T-helper 1 cell treated with Interleukin-12 subunit alpha and Interleukin-12 subunit beta and Interleukin-4 antibody, amounts not matched to agents 30 μg/mL and 1 μg/mL, for 36 hours (primary cell): ENCODE results near the gene CLIP1.
A peak's percentile ranks its signal among the peaks of the same experiment; 100 is the strongest.
"Not testable (repeated sequence)": the region's sequence is repeated elsewhere in the genome, so short reads cannot be mapped to it uniquely, and the experiment has no call there.

Experiments
- H3K27ac Mint-ChIP-seq: one replicate; pipeline ENCODE4 v1.8.0; 2021; ENCODE audit warnings: mild to moderate bottlenecking, mixed read lengths
- H3K27me3 Mint-ChIP-seq: one replicate; pipeline ENCODE4 v1.8.0; 2021; ENCODE audit warnings: low read depth, mixed read lengths
- H3K36me3 Mint-ChIP-seq: one replicate; pipeline ENCODE4 v1.8.0; 2021; ENCODE audit warnings: low read depth, mixed read lengths
- H3K4me1 Mint-ChIP-seq: one replicate; pipeline ENCODE4 v1.8.0; 2021; ENCODE audit warnings: low read depth, mixed read lengths
- H3K4me3 Mint-ChIP-seq: one replicate; pipeline ENCODE4 v1.8.0; 2021; ENCODE audit warnings: mild to moderate bottlenecking, moderate library complexity, mixed read lengths
- H3K9me3 Mint-ChIP-seq: one replicate; pipeline ENCODE4 v1.8.0; 2021; ENCODE audit warnings: mixed read lengths

Gene CLIP1

DNA sequence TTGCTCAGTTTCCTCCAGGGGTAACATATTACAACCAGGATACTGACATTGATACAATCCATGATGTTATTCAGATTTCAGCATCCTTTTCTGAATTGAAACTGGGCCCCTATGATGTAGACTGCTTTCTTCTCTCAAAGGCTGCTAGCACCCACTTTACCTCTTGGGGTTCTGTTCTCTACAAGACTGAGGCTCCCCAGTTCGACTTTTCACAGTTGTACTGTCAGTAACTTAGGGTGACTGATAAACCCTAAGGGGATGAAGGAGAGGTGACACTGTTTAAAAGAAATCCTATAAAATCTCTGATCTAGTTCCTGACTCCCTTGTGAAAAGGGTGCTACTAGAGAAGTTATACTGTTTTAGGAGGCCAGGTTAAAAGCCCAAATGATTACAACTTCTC lies 157.0 kb downstream of the CLIP1 start:
- H3K4me3 Mint-ChIP-seq, result peak overlapping the region; percentile 94
- H3K27ac Mint-ChIP-seq, result peak overlapping the region; percentile 99
- H3K27me3 Mint-ChIP-seq, result peaks cover 7% of the 10 kb centered on the region
- H3K9me3 Mint-ChIP-seq, result no peaks in the 10 kb centered on the region
- peaks cover 21% of the 10 kb centered on the region for H3K36me3 Mint-ChIP-seq
- peaks cover 19% of the 10 kb centered on the region for H3K4me1 Mint-ChIP-seq

GRCh38 chr12:122260735-122261134 lies 161.7 kb downstream of the CLIP1 start:
- peaks cover 41% of the 10 kb centered on the region for H3K36me3 Mint-ChIP-seq
- H3K4me1 Mint-ChIP-seq, result peaks cover 11% of the 10 kb centered on the region
- H3K27me3 Mint-ChIP-seq, H3K9me3 Mint-ChIP-seq, H3K4me3 Mint-ChIP-seq, H3K27ac Mint-ChIP-seq: not testable (repeated sequence)

DNA sequence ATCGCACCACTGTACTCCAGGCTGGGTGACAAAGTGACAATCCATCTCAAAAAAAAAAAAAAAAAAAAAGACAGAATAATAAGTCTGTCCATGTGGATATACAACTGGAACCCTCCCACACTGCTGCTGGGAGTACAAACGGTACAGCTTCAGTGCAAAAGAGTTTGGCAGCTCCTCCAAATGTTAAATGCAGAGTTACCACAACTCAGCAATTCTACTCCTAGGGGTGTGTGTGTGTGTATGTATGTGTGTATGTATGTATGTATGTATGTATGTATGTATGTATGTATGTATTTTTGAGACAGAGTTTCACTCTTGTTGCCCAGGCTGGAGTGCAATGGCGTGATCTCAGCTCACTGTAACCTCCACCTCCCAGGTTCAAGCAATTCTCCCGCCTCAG lies 163.5 kb downstream of the CLIP1 start:
- H3K27me3 Mint-ChIP-seq, H3K4me3 Mint-ChIP-seq, H3K4me1 Mint-ChIP-seq: not testable (repeated sequence)

DNA sequence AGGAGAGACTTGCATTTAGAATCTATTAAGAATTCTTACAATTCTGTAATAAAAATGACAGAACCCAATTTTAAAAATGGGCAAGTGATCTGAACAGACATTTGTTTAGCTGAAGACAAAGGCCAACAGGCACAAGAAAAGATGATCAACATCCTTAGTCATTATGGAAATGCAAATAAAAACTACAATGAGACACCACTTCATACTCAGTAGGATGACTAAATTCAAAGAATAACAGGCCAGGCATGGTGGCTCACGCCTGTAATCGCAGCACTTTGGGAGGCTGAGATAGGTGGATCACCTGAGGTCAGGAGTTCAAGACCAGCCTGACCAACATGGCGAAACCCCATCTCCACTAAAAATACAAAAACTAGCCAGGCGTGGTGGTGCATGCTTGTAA lies 164.0 kb downstream of the CLIP1 start:
- H3K27ac Mint-ChIP-seq, H3K27me3 Mint-ChIP-seq, H3K4me3 Mint-ChIP-seq, H3K4me1 Mint-ChIP-seq, H3K9me3 Mint-ChIP-seq: not testable (repeated sequence)
- H3K36me3 Mint-ChIP-seq, result peaks cover 36% of the 10 kb centered on the region

More for the DNA sequence above, 163.5 kb downstream of the CLIP1 start:
- peaks cover 41% of the 10 kb centered on the region for H3K36me3 Mint-ChIP-seq
- H3K27ac Mint-ChIP-seq, H3K9me3 Mint-ChIP-seq: not testable (repeated sequence)

- no peaks in the 10 kb centered on the region for H3K9me3 Mint-ChIP-seq
- no peak overlapping the region for H3K27ac Mint-ChIP-seq
- H3K4me1 Mint-ChIP-seq, result peaks cover 2% of the 10 kb centered on the region
- no peaks in the 10 kb centered on the region for H3K27me3 Mint-ChIP-seq
- H3K4me3 Mint-ChIP-seq, result no peak overlapping the region
- peaks cover 18% of the 10 kb centered on the region for H3K36me3 Mint-ChIP-seq
These were observed 171.9 kb downstream of the CLIP1 start for GRCh38 chr12:122250536-122250935.

DNA sequence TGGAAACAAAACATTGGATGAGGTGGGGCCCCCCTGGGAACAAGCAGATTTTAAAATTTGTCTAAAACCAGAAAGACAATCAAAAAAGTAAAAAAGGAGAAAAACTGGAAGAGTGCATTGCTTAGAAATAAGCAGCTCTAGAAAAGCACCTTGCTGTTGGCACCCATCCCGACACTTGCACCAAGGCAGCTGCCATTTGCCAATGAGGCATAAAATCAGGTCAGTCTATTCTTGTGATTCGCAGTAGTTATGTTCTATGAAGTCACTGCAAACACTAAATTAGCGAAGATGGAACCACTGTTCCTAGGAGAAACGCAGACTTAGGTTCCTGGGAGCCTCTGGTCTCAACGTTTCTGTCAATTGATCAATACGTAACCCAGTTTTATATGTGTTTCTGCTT lies 172.4 kb downstream of the CLIP1 start:
- Mint-ChIP-seq H3K36me3 (peaks cover 18% of the 10 kb centered on the region), H3K4me3 (no peak overlapping the region)

GRCh38 chr12:122245553-122245952 lies 176.9 kb downstream of the CLIP1 start:
- Mint-ChIP-seq H3K36me3 (peaks cover 20% of the 10 kb centered on the region), H3K4me1 (peaks cover 16% of the 10 kb centered on the region), H3K27ac (peak overlapping the region; percentile 68), H3K27me3 (no peaks in the 10 kb centered on the region), H3K4me3 (peak overlapping the region; percentile 44), H3K9me3 (no peaks in the 10 kb centered on the region)

More for the DNA sequence above, 172.4 kb downstream of the CLIP1 start:
- no peak overlapping the region for H3K27ac Mint-ChIP-seq
- H3K9me3 Mint-ChIP-seq, result no peaks in the 10 kb centered on the region
- peaks cover 2% of the 10 kb centered on the region for H3K4me1 Mint-ChIP-seq
- H3K27me3 Mint-ChIP-seq, result no peaks in the 10 kb centered on the region

DNA sequence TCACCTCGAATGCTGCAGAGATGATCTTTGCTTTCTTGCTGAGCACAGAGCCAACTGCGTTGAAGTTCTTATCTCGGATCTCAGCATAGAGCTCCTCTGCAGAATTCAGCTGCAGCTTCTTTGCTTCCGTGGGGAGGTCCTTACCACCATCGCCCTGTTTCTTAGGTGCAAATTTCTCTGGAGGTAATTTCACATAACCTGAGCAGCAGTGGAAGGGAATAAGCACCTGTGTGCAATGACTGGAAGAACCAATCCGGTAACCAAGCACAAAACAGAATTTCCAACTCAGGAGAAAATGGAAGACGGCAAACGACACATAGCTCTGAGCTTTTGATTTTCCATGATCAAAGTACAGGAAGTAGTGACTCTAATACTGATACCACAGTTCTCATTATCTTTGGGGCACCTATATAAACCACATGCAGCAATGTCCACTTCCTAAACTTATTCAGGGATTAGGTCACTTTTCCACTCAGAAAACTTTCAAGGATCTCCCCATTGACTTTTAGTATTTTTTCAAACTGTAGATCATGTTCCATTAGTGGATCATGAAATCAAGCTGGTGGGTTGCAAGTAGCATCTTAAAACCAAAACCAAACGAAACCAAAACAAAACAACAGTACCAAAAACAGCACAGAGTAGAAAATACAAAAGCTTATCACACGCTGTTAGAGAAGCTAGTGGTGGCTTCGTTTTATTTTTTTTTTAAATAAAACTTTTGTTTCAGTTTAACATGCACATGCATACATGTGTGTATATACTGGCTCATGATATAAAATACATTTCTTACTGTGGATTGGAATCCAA lies 177.7 kb downstream of the CLIP1 start:
- Mint-ChIP-seq H3K9me3 (no peaks in the 10 kb centered on the region), H3K4me1 (peaks cover 16% of the 10 kb centered on the region), H3K36me3 (peaks cover 21% of the 10 kb centered on the region), H3K27ac (peak overlapping the region; percentile 90), H3K27me3 (no peaks in the 10 kb centered on the region), H3K4me3 (peak overlapping the region; percentile 75)

- peaks cover 16% of the 10 kb centered on the region for H3K4me1 Mint-ChIP-seq
- peak overlapping the region; percentile 75 for H3K4me3 Mint-ChIP-seq
- H3K27me3 Mint-ChIP-seq, result no peaks in the 10 kb centered on the region
- H3K27ac Mint-ChIP-seq, result peak overlapping the region; percentile 90
- H3K9me3 Mint-ChIP-seq, result no peaks in the 10 kb centered on the region
- H3K36me3 Mint-ChIP-seq, result peaks cover 15% of the 10 kb centered on the region
These were observed 178.5 kb downstream of the CLIP1 start for GRCh38 chr12:122243965-122244364.

- Mint-ChIP-seq H3K36me3 (peaks cover 26% of the 10 kb centered on the region), H3K4me1 (peaks cover 3% of the 10 kb centered on the region), H3K27me3 (no peaks in the 10 kb centered on the region), H3K27ac (no peak overlapping the region), H3K9me3 (no peaks in the 10 kb centered on the region), H3K4me3 (no peak overlapping the region)
These were observed 183.6 kb downstream of the CLIP1 start for GRCh38 chr12:122238861-122239260.

GRCh38 chr12:122235741-122236140 lies 186.7 kb downstream of the CLIP1 start:
- Mint-ChIP-seq H3K9me3 (no peaks in the 10 kb centered on the region), H3K27ac (no peak overlapping the region), H3K36me3 (peaks cover 33% of the 10 kb centered on the region), H3K4me1 (no peaks in the 10 kb centered on the region), H3K27me3 (no peaks in the 10 kb centered on the region), H3K4me3 (no peak overlapping the region)

DNA sequence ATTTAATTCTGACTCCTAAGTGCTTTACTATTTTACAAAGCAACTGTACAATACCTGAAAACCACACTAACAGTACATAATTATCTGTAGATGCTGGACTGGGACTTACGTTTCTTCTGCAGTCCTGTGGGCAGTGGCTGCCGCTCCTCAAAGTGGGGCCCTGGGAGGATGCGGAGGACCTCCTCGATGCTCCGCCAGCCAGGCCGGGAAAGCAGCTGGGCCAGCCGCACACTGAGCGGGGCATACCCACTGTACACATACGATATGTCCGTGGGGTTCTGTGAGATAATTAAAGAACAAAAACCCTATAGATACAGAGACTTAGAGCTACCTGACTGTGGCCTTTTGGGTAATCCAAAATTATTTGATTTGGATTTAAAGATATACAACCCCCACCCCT lies 189.8 kb downstream of the CLIP1 start:
- H3K36me3 Mint-ChIP-seq, result peaks cover 21% of the 10 kb centered on the region
- H3K27ac Mint-ChIP-seq, result no peak overlapping the region
- no peaks in the 10 kb centered on the region for H3K9me3 Mint-ChIP-seq
- no peak overlapping the region for H3K4me3 Mint-ChIP-seq
- H3K4me1 Mint-ChIP-seq, result peaks cover 2% of the 10 kb centered on the region
- H3K27me3 Mint-ChIP-seq, result no peaks in the 10 kb centered on the region

- Mint-ChIP-seq H3K4me1 (peaks cover 8% of the 10 kb centered on the region), H3K27ac (no peak overlapping the region), H3K27me3 (no peaks in the 10 kb centered on the region), H3K9me3 (no peaks in the 10 kb centered on the region), H3K36me3 (peaks cover 16% of the 10 kb centered on the region), H3K4me3 (no peak overlapping the region)
These were observed 191.7 kb downstream of the CLIP1 start for GRCh38 chr12:122230798-122231197.

- Mint-ChIP-seq H3K27ac (no peak overlapping the region), H3K9me3 (no peaks in the 10 kb centered on the region), H3K4me3 (peak overlapping the region; percentile 1), H3K4me1 (peaks cover 23% of the 10 kb centered on the region), H3K27me3 (no peaks in the 10 kb centered on the region), H3K36me3 (peaks cover 21% of the 10 kb centered on the region)
These were observed 194.4 kb downstream of the CLIP1 start for GRCh38 chr12:122228092-122228491.

DNA sequence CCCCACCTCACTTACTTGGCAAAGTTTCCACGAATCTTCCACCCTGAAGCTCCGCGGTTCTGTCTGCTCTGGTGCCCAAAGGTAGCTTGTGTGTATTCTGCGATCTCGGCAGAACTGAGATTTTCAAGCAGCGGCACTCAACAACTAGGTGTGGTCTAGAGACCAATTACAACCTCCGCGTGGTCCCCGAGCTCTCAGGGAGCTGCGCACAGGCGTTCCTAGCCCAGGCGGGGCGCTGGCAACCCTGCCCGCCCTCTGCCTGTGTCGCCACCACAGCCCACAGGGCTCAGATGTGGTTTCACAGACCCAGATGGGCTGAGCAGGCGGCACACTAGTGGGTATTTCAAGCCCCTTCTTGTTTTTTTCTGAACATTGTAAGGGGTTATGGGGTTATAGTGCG lies 195.1 kb downstream of the CLIP1 start:
- Mint-ChIP-seq H3K4me3 (peak overlapping the region; percentile 75), H3K9me3 (no peaks in the 10 kb centered on the region), H3K4me1 (peaks cover 25% of the 10 kb centered on the region), H3K27ac (peak overlapping the region; percentile 63), H3K27me3 (no peaks in the 10 kb centered on the region), H3K36me3 (peaks cover 23% of the 10 kb centered on the region)
